ENCODE results near the gene CNTNAP2.

DNA sequence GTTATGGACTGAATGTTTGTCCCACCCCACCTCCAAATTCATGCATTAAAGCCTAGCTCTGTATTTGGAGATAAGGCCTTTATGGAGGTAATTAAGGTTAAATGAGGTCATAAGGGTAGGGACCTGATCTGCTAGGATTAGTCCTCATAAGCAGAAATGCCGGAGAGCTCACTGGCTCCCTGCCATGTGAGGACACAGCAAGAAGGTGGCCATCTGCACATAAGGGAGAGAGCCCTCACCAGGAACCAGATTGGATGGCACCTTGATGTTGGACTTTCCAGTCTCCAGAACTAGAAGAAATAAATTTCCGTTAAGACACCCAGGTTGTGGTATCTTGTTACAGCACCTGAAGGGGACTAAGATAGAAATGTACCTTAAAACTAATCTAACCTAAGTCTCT is 1657.9 kb downstream of the CNTNAP2 start:
- TF ChIP-seq CTCF (IDR thresholded peaks at IDR 0.05) (no peak), POLR2A (IDR thresholded peaks at IDR 0.05) (no peak)

Measured in lower leg skin (tissue), 3 donors.